ENCODE data around the gene PPFIA3.
"Not testable (repeated sequence)": the region's sequence is repeated elsewhere in the genome, so short reads cannot be mapped to it uniquely, and the experiment has no call there.

PPFIA3 gene

GRCh38 chr19:49160450-49161189 lies 41.3 kb downstream of the PPFIA3 start:
- no peak for DNase-seq
- intact Hi-C loops (cut with DNase I) = no loop called here

GRCh38 chr19:49161987-49162386 lies 42.6 kb downstream of the PPFIA3 start:
- DNase-seq = no peak
- intact Hi-C loops (cut with DNase I) = no loop called here

GRCh38 chr19:49165111-49165750 lies 45.9 kb downstream of the PPFIA3 start:
- peak in 28 of 42 donors; percentile 12 to 68 (median 36) for DNase-seq
- intact Hi-C loops (cut with DNase I) = no loop called here

GRCh38 chr19:49165865-49166301 lies 46.5 kb downstream of the PPFIA3 start:
- DNase-seq = no peak
- intact Hi-C loops (cut with DNase I) = no loop called here

- DNase-seq = no peak
- intact Hi-C loops (cut with DNase I) = no loop called here
These were observed 48.6 kb downstream of the PPFIA3 start for GRCh38 chr19:49167857-49168409.

GRCh38 chr19:49168421-49168820 lies 49.1 kb downstream of the PPFIA3 start:
- intact Hi-C loops (cut with DNase I) = no loop called here
- no peak for DNase-seq

GRCh38 chr19:49173198-49173597 lies 53.9 kb downstream of the PPFIA3 start:
- intact Hi-C loops (cut with DNase I) = no loop called here
- DNase-seq = no peak

GRCh38 chr19:49180659-49181058 lies 61.3 kb downstream of the PPFIA3 start:
- intact Hi-C loops (cut with DNase I) = no loop called here
- no peak for DNase-seq

GRCh38 chr19:49182010-49182847 lies 62.9 kb downstream of the PPFIA3 start:
- DNase-seq; intact Hi-C loops (cut with DNase I): not testable (repeated sequence)

- DNase-seq = no peak
- intact Hi-C loops (cut with DNase I) = no loop called here
These were observed 63.6 kb downstream of the PPFIA3 start for GRCh38 chr19:49182848-49183375.

- intact Hi-C loops (cut with DNase I) = no loop called here
- no peak for DNase-seq
These were observed 66.8 kb downstream of the PPFIA3 start for GRCh38 chr19:49186108-49186507.

GRCh38 chr19:49188626-49189200 lies 69.4 kb downstream of the PPFIA3 start:
- DNase-seq = no peak
- intact Hi-C loops (cut with DNase I) = no loop called here

GRCh38 chr19:49189259-49189658 lies 69.9 kb downstream of the PPFIA3 start:
- intact Hi-C loops (cut with DNase I) = no loop called here
- DNase-seq = no peak

- no peak for DNase-seq
- intact Hi-C loops (cut with DNase I) = no loop called here
These were observed 71.4 kb downstream of the PPFIA3 start for GRCh38 chr19:49190781-49191180.

- intact Hi-C loops (cut with DNase I) = no loop called here
- no peak for DNase-seq
These were observed 74.6 kb downstream of the PPFIA3 start for GRCh38 chr19:49193822-49194394.

- intact Hi-C loops (cut with DNase I) = no loop called here
- no peak for DNase-seq
These were observed 75.1 kb downstream of the PPFIA3 start for GRCh38 chr19:49194408-49194807.

GRCh38 chr19:49196527-49197240 lies 77.3 kb downstream of the PPFIA3 start:
- peak in 5 of 42 donors; percentile 7 to 27 (median 15) for DNase-seq
- intact Hi-C loops (cut with DNase I) = no loop called here

- DNase-seq = no peak
- intact Hi-C loops (cut with DNase I) = no loop called here
These were observed 81.0 kb downstream of the PPFIA3 start for GRCh38 chr19:49200238-49200862.

Data from head of caudate nucleus (tissue), 42 donors.